GM18870 (cell line): ENCODE measurements around the gene GRM5.
"Not testable (repeated sequence)": the region's sequence is repeated elsewhere in the genome, so short reads cannot be mapped to it uniquely, and the experiment has no call there.

ENCODE experiments used
- ATAC-seq: cut with Tn5 transposase; IDR thresholded peaks from one replicate; pipeline ENCODE4 v1.9.1; 2021; ENCODE audit warnings: moderate library complexity; ENCODE audit not compliant: unreplicated experiment

GRM5 gene

DNA sequence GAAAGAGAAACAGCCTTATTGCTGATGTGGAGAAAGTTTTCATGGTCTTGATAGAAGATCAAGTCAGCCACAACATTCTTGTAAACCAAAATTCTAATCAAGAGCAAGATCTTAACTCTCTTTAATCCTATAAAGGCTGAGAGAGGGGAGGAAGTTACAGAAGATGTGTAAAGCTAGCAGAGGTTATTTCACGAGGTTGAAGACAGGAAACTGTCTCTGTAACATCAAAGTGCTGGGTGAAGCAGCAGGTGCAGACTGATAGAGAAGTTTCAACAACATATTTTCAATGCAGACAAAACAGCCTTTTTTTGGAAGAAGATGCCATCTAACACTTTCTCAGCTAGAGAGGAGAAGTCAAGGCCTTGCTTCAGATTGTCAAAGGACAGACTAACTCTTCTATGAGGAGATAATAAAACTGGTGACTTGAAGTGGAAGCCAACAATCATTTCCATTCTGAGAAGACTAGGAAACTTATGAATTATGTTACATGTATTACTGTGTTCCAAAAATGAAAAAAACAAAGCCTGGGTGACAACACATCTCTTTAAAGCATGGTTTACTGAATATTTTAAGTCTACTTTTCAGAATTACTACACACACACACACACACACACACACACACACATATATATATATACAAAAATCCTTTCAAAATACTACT is 221.9 kb downstream of the GRM5 start:
- not testable (repeated sequence) for ATAC-seq

- not testable (repeated sequence) for ATAC-seq
Observed at GRCh38 chr11:88838139-88838538, 227.6 kb downstream of the GRM5 start.

GRCh38 chr11:88835709-88836108 is 230.1 kb downstream of the GRM5 start:
- not testable (repeated sequence) for ATAC-seq

DNA sequence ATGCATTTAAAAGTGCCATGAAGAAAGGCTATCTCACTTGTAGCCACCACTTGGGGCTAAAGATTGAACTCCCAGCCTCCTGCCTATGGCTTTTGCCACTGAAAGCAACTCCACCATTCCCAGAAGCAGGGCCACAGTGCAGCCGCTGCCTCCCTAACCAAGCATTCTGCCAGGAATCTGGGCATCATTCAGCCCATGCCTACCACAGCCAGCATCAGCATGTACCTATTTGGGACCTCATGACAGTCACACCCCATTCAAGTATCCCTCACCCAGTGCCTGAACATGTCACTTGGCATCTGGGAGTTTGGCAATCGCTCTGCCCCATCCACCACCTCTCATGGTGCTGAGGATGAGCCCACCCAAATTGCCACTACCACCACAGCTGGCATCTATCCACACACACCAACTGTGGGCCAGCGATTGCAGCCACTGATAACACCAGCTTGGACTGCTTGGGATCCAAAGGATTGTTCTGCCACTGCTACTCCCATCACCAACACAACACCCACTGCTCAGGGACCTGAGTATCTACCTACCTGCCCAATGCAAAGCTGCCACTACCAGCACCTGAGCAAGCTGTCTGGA is 234.4 kb downstream of the GRM5 start:
- no peak for ATAC-seq

DNA sequence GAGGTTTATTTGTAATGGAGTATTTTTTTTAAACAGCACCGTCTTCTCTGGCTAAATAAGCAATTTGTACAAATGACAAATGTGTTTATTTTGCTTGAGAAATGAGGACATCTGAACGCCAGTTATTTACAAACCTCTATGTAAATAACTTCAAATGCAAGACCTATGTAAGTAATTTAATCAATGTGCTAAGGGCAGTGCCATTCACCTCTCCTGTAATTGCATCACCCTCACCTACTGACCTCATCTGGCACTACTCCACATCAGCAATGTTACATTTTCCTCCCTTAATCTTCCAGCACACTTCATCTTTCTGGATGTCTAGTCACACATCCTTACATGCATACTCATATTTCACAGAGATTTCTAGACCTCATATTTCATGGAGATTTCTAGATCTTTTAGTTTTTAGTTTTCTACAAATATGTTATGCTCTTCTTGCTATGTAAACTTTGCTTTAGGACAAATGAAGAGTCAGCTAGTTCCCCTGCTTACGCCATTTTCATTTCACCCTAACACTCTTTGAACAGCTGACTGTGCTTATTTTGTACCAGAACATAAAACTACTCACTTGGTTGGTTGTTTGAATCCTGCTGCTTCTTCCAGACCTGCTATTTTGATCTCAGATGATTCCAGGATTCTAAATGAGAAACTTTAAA is 238.6 kb downstream of the GRM5 start:
- ATAC-seq, result no peak

GRCh38 chr11:88819616-88820015 is 246.2 kb downstream of the GRM5 start:
- no peak for ATAC-seq

- no peak for ATAC-seq
Observed at GRCh38 chr11:88818978-88819377, 246.8 kb downstream of the GRM5 start.

GRCh38 chr11:88815505-88815904 is 250.3 kb downstream of the GRM5 start:
- no peak for ATAC-seq

GRCh38 chr11:88814076-88814475 is 251.7 kb downstream of the GRM5 start:
- peak; percentile 30 for ATAC-seq

GRCh38 chr11:88813233-88813915 is 252.4 kb downstream of the GRM5 start:
- peak; percentile 88 for ATAC-seq

DNA sequence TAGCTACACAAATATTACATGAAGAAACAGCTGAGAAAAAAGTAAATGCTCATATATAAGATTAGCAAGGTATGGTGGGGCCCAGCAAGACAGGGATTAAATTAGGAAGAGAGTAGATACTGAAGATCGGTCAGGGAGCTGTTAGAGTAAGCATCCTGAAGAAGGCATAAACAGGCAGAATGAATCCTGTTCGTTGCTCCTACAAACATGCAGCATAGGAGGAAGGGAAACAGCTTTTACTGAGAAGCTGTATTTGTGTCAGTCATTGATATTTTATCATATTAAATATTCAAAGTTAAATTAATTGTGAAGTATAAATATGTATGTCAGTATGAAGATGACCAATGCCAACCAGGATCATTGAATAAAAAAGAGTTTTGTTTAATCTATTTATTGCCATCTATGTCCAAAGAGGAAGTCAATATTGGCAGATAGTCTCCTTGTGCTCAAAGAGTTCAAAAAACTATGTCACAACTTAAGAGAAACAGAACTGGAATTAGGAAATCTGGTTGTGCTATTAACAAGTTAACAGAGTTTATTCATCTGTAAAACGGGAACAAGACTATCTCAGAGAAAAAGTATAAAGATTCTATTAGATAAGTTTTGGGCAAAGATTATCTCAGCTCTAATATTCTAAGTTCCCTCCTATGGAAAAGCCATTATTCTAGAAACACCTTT is 255.2 kb downstream of the GRM5 start:
- ATAC-seq, result no peak

GRCh38 chr11:88809126-88809525 is 256.7 kb downstream of the GRM5 start:
- ATAC-seq, result no peak

- no peak for ATAC-seq
Observed at GRCh38 chr11:88807349-88807748, 258.4 kb downstream of the GRM5 start.

DNA sequence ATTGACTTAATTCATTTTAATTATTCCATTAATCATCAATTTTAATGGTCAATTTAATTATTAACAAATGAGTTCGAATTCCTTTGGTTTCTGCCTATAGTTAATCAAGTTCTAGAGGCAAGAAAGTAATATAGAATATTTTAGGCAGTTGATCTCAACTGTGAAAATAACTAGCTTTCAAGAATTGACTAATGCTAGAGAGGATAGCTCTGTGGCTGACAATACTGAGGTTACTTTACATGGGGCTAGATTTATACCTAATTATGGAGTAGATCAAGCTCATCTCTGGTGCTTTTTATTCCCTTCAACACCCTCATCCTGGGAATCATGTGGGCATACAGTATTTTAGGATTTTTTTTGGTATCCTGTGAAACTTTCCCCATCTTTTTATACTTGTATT is 259.4 kb downstream of the GRM5 start:
- ATAC-seq, result no peak

GRCh38 chr11:88801484-88802123 is 264.2 kb downstream of the GRM5 start:
- no peak for ATAC-seq

DNA sequence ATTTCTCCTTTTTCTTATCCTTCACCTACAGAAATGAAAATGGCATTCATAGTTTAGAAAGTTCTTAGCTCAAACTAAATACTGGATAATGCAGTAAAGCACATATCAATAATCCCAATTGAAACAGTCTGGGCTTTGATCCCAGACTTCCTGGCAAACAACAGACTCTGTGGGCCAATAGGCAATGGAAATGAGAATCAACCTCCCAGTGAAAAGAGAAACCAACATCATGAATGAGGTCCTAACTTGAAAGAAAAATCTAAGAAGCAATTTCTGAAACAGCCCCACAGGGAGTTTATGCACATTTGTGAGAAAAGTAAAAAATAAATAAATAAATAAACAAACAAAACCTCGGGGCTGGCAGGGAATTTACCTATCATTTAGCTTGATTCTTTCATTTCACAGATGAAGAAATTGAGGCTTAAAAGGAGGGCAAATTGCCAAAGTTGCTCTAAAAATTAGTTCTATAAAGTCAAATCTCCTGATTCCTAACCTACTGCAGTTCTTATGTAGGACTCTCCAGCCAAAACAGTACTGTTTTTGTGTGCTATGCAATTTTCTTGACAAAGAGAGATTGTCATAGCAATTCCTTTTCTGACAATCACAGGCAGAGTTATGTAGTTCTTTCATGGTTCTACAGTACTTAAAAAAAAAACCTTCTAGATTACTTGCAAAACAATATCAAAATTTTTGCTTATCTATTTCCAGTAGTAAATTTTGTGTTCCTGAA is 265.8 kb downstream of the GRM5 start:
- no peak for ATAC-seq

GRCh38 chr11:88790182-88790581 is 275.6 kb downstream of the GRM5 start:
- no peak for ATAC-seq

GRCh38 chr11:88779577-88779976 is 286.2 kb downstream of the GRM5 start:
- ATAC-seq, result no peak

DNA sequence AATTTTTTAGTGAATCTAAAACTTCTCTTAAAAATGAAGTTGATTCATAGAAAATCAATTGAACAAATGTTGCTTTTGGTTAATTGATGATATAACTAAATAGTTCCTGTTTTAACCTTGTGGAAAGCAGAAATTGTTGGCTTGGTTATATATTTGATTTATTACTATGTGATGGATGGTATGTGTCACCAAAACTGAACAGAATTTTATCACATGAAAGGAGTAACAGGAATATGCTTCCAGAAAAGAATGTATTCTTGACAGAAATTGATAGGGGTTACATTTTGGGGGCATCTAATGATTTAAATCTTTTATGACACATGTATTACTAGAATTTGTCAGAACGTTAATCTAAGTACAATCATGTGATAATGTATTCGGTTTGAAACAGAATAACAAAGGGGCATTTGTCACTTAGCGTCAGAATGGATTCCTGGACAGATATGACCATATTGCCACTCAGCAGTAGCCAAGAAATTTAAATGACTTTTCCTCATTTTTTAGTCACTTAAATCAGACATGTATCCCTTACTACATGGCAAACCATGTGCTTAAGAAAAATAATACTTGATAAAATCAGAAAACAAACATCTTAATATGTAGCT is 295.2 kb downstream of the GRM5 start:
- no peak for ATAC-seq

- no peak for ATAC-seq
Observed at GRCh38 chr11:88744140-88744539, 321.6 kb downstream of the GRM5 start.
